Gastroesophageal sphincter (tissue), 4 donors: ENCODE results near the gene SCCPDH. TPM values are rescaled to one million over a fixed set of nuclear protein-coding genes. Genes with fewer than 3 reads are reported as not detected.

Experiments used
- ATAC-seq: fragments of 150-250 bp; one replicate; pipeline ENCODE4 v1.9.1; 2016; ENCODE audit warnings: mild to moderate bottlenecking, moderate library complexity
- H3K27ac ChIP-seq, 4 donors: fragments of 200-600 bp; sonication (generic) in 3 of 4; 1 replicate in 3 of 4; 2 replicates in 1 of 4; pipeline ENCODE4 v1.5.1; 2016 to 2019
- H3K27me3 ChIP-seq: fragments of 200-600 bp; sonication (generic); one replicate; pipeline ENCODE4 v1.5.1; 2019
- H3K36me3 ChIP-seq, 2 donors: fragments of 200-600 bp; sonication (generic); one replicate each; pipeline ENCODE4 v1.5.1; 2019; ENCODE audit warnings: control low read depth in 1 of 2
- H3K4me1 ChIP-seq, 3 donors: fragments of 200-600 bp; sonication (generic); 1 replicate in 2 of 3; 2 replicates in 1 of 3; pipeline ENCODE4 v1.5.1; 2016 to 2019; ENCODE audit warnings: control low read depth in 2 of 3
- H3K4me3 ChIP-seq, 2 donors: fragments of 200-600 bp; sonication (generic); one replicate each; pipeline ENCODE4 v1.5.1; 2019; ENCODE audit warnings: mild to moderate bottlenecking in 1 of 2, moderate library complexity in 1 of 2
- H3K9me3 ChIP-seq, 3 donors: fragments of 200-600 bp; sonication (generic); one replicate each; pipeline ENCODE4 v1.5.1; 2017 to 2019; ENCODE audit warnings: control low read depth in 2 of 3
- EP300 ChIP-seq: sonication (generic); formaldehyde crosslinking; IDR thresholded peaks from one replicate; pipeline ENCODE4 v1.6.1; 2017; ENCODE audit warnings: antibody characterized with exemption, mild to moderate bottlenecking
- POLR2A ChIP-seq, 2 donors: fragments of 450-650 bp; IDR thresholded peaks; one replicate each; pipeline ENCODE4 v1.6.1; 2017; ENCODE audit warnings: antibody characterized with exemption in 2 of 2, mild to moderate bottlenecking in 2 of 2, moderate library complexity in 1 of 2
- POLR2AphosphoS5 ChIP-seq: sonication (generic); formaldehyde crosslinking; IDR thresholded peaks from one replicate; pipeline ENCODE4 v1.6.1; 2017; ENCODE audit warnings: antibody characterized with exemption
- WGBS, 2 donors: methylation state at CpG; one replicate each; pipeline ENCODE4 v1.1.5; 2018; ENCODE audit warnings: low coverage in 1 of 2; 5-methylcytosine and 5-hydroxymethylcytosine counted together
- total RNA-seq, 4 donors: library from RNA; depleted of rRNA; stranded (reverse); fragments of >200 nt; gene quantifications; one replicate each; pipeline ENCODE4 v1.1.0, GENCODE V29; 2016
- TF ChIP-seq, protein P1 (sequence below), 4 experiments: fragments of 200-600 bp in 2 of 4; fragments of 450-650 bp in 2 of 4; sonication (generic) in 1 of 4; IDR thresholded peaks; one replicate each; pipeline ENCODE4 v1.5.1; 2017 to 2019; ENCODE audit warnings: antibody characterized with exemption in 4 of 4, mild to moderate bottlenecking in 2 of 4, moderate library complexity in 2 of 4

SCCPDH gene
- total RNA-seq, 4 donors from 2014 or later: 21.3 to 32.2 (median 23.1) TPM

DNA sequence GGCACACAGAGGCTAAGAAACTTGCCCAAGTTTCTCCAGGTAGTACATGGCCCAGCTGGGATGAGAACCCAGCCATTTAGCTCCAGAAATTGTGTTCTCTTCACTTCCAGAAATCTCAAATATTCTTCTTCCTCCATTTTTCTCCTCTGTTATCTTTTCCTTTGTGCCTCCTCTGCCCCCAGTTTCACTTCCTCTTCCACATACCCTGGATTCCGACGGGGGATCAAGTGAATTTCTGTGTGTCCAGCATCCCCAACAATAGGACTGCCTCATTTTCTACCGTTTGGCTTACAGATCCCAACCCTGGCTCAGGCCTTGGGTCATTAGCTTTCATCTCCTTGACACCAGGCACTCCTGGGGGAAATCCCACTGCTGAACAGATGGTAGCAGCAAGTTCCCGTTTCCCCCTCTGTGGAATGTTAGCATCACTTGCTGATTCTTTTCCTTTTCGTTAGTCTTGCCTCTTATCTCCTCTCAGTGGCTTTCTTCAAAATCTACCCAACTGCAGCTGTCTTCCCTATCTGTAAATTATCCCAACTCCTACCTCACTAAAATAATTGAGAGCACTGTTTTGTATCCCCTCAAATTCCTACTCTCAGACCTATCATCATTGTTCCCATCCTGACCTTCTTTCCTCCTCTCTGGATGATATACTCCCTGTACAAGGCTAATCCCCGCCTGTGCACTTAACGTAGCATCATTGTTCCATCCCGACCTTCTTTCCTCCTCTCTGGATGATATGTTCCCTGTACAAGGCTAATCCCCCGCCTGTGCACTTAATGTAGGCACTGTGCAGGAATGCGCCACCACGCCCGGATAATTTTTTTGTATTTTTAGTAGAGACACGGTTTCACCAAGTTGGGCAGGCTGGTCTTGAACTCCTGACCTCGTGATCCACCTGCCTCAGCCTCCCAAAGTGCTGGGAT lies 36.5 kb downstream of the SCCPDH start:
- no peak for TF ChIP-seq EP300
- TF ChIP-seq, protein P1, sequence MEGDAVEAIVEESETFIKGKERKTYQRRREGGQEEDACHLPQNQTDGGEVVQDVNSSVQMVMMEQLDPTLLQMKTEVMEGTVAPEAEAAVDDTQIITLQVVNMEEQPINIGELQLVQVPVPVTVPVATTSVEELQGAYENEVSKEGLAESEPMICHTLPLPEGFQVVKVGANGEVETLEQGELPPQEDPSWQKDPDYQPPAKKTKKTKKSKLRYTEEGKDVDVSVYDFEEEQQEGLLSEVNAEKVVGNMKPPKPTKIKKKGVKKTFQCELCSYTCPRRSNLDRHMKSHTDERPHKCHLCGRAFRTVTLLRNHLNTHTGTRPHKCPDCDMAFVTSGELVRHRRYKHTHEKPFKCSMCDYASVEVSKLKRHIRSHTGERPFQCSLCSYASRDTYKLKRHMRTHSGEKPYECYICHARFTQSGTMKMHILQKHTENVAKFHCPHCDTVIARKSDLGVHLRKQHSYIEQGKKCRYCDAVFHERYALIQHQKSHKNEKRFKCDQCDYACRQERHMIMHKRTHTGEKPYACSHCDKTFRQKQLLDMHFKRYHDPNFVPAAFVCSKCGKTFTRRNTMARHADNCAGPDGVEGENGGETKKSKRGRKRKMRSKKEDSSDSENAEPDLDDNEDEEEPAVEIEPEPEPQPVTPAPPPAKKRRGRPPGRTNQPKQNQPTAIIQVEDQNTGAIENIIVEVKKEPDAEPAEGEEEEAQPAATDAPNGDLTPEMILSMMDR (IDR thresholded peaks at IDR 0.05): no peak
- no peak for TF ChIP-seq POLR2AphosphoS5
- no peak for TF ChIP-seq POLR2A (IDR thresholded peaks at IDR 0.05)
- no peaks in the 10 kb centered on the region for H3K27me3 ChIP-seq
- H3K4me1 ChIP-seq: no peaks in the 10 kb centered on the region
- no peak overlapping the region for H3K4me3 ChIP-seq
- 69 to 81% methylated on average over 7 to 14 of the region's 14 CpGs for WGBS, 2 donors
- ATAC-seq: no peak
- H3K27ac ChIP-seq: no peak overlapping the region
- H3K36me3 ChIP-seq: peaks cover 3 to 58% of the 10 kb centered on the region in 2 donors
- H3K9me3 ChIP-seq: no peaks in the 10 kb centered on the region

GRCh38 chr1:246761396-246761795 lies 37.2 kb downstream of the SCCPDH start:
- Histone ChIP-seq H3K27ac (no peak overlapping the region), H3K27me3 (no peaks in the 10 kb centered on the region), H3K4me1 (no peaks in the 10 kb centered on the region), H3K4me3 (no peak overlapping the region), H3K36me3 (peaks cover 3 to 65% of the 10 kb centered on the region in 2 donors), H3K9me3 (no peaks in the 10 kb centered on the region)
- 54 to 83% methylated on average over 3 to 7 of the region's 7 CpGs for WGBS, 2 donors
- TF ChIP-seq, protein P1 (IDR thresholded peaks at IDR 0.05): no peak
- TF ChIP-seq POLR2A (IDR thresholded peaks at IDR 0.05) (no peak), POLR2AphosphoS5 (no peak), EP300 (no peak)
- no peak for ATAC-seq

DNA sequence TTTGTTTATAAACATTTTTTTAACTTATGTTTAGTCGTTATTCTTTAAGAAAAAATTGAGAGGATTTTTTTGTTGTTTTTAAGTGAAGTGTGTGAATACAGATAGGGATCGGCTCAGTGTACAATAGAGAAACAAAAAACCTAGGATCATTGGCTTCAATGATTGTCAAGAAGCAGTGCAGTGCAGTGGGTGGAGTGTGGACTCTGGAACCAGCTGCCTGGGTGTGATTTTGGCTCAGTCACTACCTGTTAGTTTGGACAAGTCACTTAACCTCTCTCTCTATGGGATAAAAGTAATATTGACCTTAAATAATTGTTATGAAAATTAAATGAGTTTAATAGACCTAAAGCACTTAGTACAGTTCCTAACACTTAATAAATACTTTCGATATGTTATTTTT lies 41.3 kb downstream of the SCCPDH start:
- WGBS, 2 donors: 76 to 86% methylated on average over 3 of the region's 3 CpGs
- peaks cover 0 to 6% (median 5%) of the 10 kb centered on the region in 3 donors for H3K4me1 ChIP-seq
- no peak overlapping the region for H3K4me3 ChIP-seq
- no peaks in the 10 kb centered on the region for H3K27me3 ChIP-seq
- no peak for ATAC-seq
- no peak overlapping the region for H3K27ac ChIP-seq
- TF ChIP-seq POLR2AphosphoS5: no peak
- TF ChIP-seq POLR2A (IDR thresholded peaks at IDR 0.05): no peak
- TF ChIP-seq, protein P1 (IDR thresholded peaks at IDR 0.05): no peak
- TF ChIP-seq EP300: no peak
- H3K9me3 ChIP-seq: no peaks in the 10 kb centered on the region
- peaks cover 0 to 72% of the 10 kb centered on the region in 2 donors for H3K36me3 ChIP-seq

DNA sequence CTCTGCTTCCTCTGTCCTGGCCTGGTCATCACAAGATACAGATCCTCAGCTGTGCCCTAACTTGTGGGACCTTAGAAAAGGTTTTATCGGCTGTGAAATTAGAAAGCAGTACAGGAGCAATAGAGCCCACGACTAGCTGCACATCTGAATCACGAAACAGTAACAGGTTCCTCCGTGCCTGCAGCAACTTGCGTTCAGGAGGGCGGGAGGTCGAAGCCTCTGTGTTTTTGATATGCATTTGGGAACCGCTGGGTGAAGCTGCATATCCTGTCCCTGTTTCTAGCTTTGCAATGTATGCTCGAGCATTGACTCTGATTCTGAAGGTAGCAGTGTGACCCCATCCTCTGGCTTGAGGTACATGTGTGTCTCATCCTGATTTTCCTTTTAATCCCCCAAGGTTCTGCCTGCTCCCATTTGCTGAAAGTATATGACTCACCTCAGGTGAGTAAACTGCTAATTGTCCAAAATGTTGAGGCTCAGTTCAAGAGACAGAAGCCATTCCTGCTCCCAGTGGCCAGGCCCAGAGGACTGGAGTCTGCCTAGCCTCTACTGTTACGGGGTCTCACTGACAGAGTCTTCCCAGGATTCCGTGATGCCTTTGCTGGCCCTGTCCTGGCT lies 44.3 kb downstream of the SCCPDH start:
- ATAC-seq: no peak
- H3K4me3 ChIP-seq: no peak overlapping the region
- TF ChIP-seq, protein P1 (IDR thresholded peaks at IDR 0.05): no peak
- TF ChIP-seq POLR2AphosphoS5: no peak
- TF ChIP-seq EP300: no peak
- TF ChIP-seq POLR2A (IDR thresholded peaks at IDR 0.05): no peak
- peaks cover 0 to 6% (median 5%) of the 10 kb centered on the region in 3 donors for H3K4me1 ChIP-seq
- no peaks in the 10 kb centered on the region for H3K9me3 ChIP-seq
- no peaks in the 10 kb centered on the region for H3K27me3 ChIP-seq
- peak overlapping the region; percentile 6 to 80 (median 72) for H3K27ac ChIP-seq
- peaks cover 0 to 68% of the 10 kb centered on the region in 2 donors for H3K36me3 ChIP-seq
- WGBS, 2 donors: 67 to 89% methylated on average over 7 to 8 of the region's 11 CpGs
